ENCODE measurements around the gene REEP6.

DNA sequence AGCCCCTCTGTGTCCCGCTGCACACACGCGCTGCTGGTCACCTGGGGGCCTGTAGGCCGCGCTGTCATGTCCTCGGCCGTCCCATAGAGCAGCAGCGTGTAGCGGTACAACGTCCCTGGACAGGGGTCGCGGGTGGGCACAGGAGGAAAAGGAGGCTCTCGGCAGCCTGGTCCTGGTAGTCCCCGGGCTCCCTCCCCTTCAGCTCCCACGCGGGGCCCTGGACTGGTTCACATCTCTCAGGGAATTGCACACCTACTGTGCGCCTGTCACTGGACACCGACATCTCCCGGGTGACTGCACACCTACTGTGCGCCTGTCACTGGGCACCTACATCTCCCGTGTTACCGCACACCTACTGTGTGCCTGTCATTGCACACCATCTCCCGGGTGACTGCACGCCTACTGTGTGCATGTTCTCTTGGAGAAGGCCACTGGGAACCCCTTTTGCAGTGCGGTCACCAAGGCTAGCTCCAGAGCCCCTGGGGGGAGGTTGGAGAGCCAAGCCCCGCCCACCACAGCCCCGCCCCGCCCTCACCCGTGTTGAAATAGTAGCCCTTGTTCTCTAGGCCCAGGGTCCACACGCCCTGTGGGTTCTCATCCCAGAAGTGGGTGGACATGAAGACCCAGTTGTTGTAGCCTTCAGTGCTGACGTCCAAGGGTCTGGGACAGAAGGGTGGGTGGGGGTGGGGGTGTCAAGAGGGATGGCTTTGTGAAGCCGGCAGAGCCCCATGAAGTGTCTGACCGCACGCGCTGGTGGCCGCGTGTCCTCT is 8.4 kb upstream of the REEP6 start:
- no peak for TF ChIP-seq EZH2 (IDR thresholded peaks at IDR 0.05; ENCODE audit: low read length, missing control alignments)
- TF ChIP-seq, protein P1, sequence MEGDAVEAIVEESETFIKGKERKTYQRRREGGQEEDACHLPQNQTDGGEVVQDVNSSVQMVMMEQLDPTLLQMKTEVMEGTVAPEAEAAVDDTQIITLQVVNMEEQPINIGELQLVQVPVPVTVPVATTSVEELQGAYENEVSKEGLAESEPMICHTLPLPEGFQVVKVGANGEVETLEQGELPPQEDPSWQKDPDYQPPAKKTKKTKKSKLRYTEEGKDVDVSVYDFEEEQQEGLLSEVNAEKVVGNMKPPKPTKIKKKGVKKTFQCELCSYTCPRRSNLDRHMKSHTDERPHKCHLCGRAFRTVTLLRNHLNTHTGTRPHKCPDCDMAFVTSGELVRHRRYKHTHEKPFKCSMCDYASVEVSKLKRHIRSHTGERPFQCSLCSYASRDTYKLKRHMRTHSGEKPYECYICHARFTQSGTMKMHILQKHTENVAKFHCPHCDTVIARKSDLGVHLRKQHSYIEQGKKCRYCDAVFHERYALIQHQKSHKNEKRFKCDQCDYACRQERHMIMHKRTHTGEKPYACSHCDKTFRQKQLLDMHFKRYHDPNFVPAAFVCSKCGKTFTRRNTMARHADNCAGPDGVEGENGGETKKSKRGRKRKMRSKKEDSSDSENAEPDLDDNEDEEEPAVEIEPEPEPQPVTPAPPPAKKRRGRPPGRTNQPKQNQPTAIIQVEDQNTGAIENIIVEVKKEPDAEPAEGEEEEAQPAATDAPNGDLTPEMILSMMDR (conservative IDR thresholded peaks at IDR 0.05 in 1 of 2, IDR thresholded peaks at IDR 0.05 in 1 of 2; ENCODE audit: low read depth in 1 of 2, low read length in 2 of 2) = no peak
